K562 (cell line): ENCODE measurements around the gene TMEM191C. TPM values are rescaled to one million over a fixed set of nuclear protein-coding genes. Genes with fewer than 3 reads are reported as not detected.
"Not testable (repeated sequence)": the region's sequence is repeated elsewhere in the genome, so short reads cannot be mapped to it uniquely, and the experiment has no call there.

Experiments
- ATAC-seq: fragments of 200-7000 bp; cut with Tn5 transposase; 3 replicates; pipeline ENCODE4 v1.9.1; 2020; ENCODE audit warnings: moderate library complexity
- BruUV-seq: library from RNA; stranded (reverse); fragments of 400-500 nt; replicated peaks from 2 replicates; lab custom pipeline; 2021; lab: Mats Ljungman, UMichigan
- CTCF ChIA-PET: fragments of 300-600 bp; formaldehyde crosslinking; extraction: SDS; loops from one replicate; lab custom pipeline; 2021; ENCODE audit warnings: low intra/inter-chr PET ratio; lab: Yijun Ruan, JAX
- POLR2A ChIA-PET: fragments of 300-600, 350-650 bp; sonication (Branson Sonifier 250); formaldehyde crosslinking; extraction: SDS; loops from one replicate; lab custom pipeline; 2021; ENCODE audit warnings: antibody characterized with exemption, inconsistent platforms; lab: Yijun Ruan, JAX
- DNase-seq, 4 experiments: peaks; one replicate each; pipeline versions ENCODE4 v3.0.0 to v3.0.0-alpha.2; 2011 to 2018; ENCODE audit warnings: low spot score in 3 of 4, mixed read lengths in 3 of 4; ENCODE audit errors: extremely low read depth in 1 of 4
- FAIRE-seq: peaks from 2 replicates; lab custom pipeline; 2011; peaks lifted over from hg19 to GRCh38; lab: Jason Lieb, UNC
- H2AFZ ChIP-seq: 2 replicates; pipeline ENCODE4 v1.6.0; 2011; ENCODE audit warnings: low read depth, low read length, control low read depth, inconsistent platforms
- H3K27ac ChIP-seq: fragments of 200-600 bp; 3 replicates; pipeline ENCODE4 v1.8.0; 2011; ENCODE audit warnings: low read depth, mild to moderate bottlenecking, control low read depth, inconsistent platforms, low read length, moderate library complexity, mixed read lengths; ENCODE audit errors: extremely low read depth
- H3K27me3 ChIP-seq, 2 experiments: fragments of 300-600 bp in 1 of 2; 2 replicates in 1 of 2; 3 replicates in 1 of 2; pipeline versions ENCODE4 v1.6.0 to v1.8.0; 2011; ENCODE audit warnings: inconsistent platforms in 2 of 2, low read length in 2 of 2, mild to moderate bottlenecking in 1 of 2, mixed read lengths in 1 of 2, moderate library complexity in 1 of 2; ENCODE audit not compliant: control insufficient read depth in 2 of 2, insufficient read depth in 2 of 2
- H3K36me3 ChIP-seq: fragments of 300-600 bp; 3 replicates; pipeline ENCODE4 v1.8.0; 2011; ENCODE audit warnings: mild to moderate bottlenecking, low read length, inconsistent platforms; ENCODE audit not compliant: control insufficient read depth, insufficient read depth
- H3K4me1 ChIP-seq, 2 experiments: fragments of 200-600 bp in 1 of 2; replicated peaks in 1 of 2; 2 replicates in 1 of 2; 3 replicates in 1 of 2; pipeline versions ENCODE4 v1.5.1 to v1.8.0; 2011; ENCODE audit warnings: inconsistent platforms in 2 of 2, low read length in 2 of 2, mild to moderate bottlenecking in 1 of 2, mixed read lengths in 1 of 2, moderate library complexity in 1 of 2; ENCODE audit not compliant: control insufficient read depth in 2 of 2, insufficient read depth in 2 of 2
- H3K4me2 ChIP-seq: 2 replicates; pipeline ENCODE4 v1.6.1; 2011; ENCODE audit warnings: low read length, control low read depth, inconsistent platforms, mixed read lengths; ENCODE audit not compliant: insufficient read depth
- H3K4me3 ChIP-seq: fragments of 200-600 bp; sonication (generic), shearing (Covaris generic); 2 replicates; pipeline ENCODE4 v1.5.1; 2016; ENCODE audit warnings: control low read depth, inconsistent platforms
- H3K79me2 ChIP-seq: fragments of 200-600 bp; 3 replicates; pipeline ENCODE4 v1.8.0; 2011; ENCODE audit warnings: low read length, inconsistent platforms; ENCODE audit not compliant: control insufficient read depth, insufficient read depth
- H3K9ac ChIP-seq, 2 experiments: 2 replicates each; pipeline versions ENCODE4 v1.6.0 to v1.6.1; 2011; ENCODE audit warnings: low read depth in 2 of 2, low read length in 2 of 2, control low read depth in 1 of 2, inconsistent platforms in 1 of 2, mild to moderate bottlenecking in 1 of 2, mixed read lengths in 1 of 2; ENCODE audit not compliant: insufficient read depth in 1 of 2
- H3K9me1 ChIP-seq: one replicate; pipeline ENCODE4 v1.6.0; 2011; ENCODE audit warnings: inconsistent platforms, mild to moderate bottlenecking, low read length, moderate library complexity; ENCODE audit not compliant: control insufficient read depth, insufficient read depth
- H3K9me3 ChIP-seq: replicated peaks from 2 replicates; pipeline ENCODE4 v1.5.1; 2011; ENCODE audit warnings: low read depth, low read length, inconsistent platforms; ENCODE audit not compliant: control insufficient read depth, insufficient read depth
- H4K20me1 ChIP-seq: replicated peaks from 2 replicates; pipeline ENCODE4 v1.6.1; 2011; ENCODE audit warnings: low read length, inconsistent platforms, mixed read lengths; ENCODE audit not compliant: control insufficient read depth, insufficient read depth
- WGBS: fragments of 100-300 bp; shearing (Covaris generic); methylation state at CpG from one replicate; pipeline ENCODE4 v1.1.6; 2016; ENCODE audit warnings: low coverage, mixed read lengths; ENCODE audit not compliant: insufficient coverage; ENCODE audit errors: missing lambda C conversion rate; 5-methylcytosine and 5-hydroxymethylcytosine counted together
- in situ Hi-C: fragments of 300-500 bp; cut with MboI; formaldehyde crosslinking; loops from 4 replicates; pipeline ENCODE4 v1.15.0; 2018; ENCODE audit warnings: inconsistent platforms, mixed read lengths
- intact Hi-C: fragments of 100-400 bp; cut with micrococcal nuclease; formaldehyde crosslinking; loops from 2 replicates; pipeline ENCODE4 v1.14.2; 2022
- polyA plus RNA-seq, 8 experiments: library from polyadenylated mRNA; depleted of rRNA in 4 of 8; stranded (reverse) in 5 of 8; unstranded in 3 of 8; fragments of >200 nt; fragmentation: Nextera tagmentation in 2 of 8; fragmentation: Illumina TruSeq in 1 of 8; extraction: Ambion mirVana in 2 of 8; extraction: Trizol in 1 of 8; gene quantifications; 2 replicates each; pipeline versions ENCODE4 v1.2.1 to v1.2.3, GENCODE V29; 2011 to 2014; ENCODE audit warnings: inconsistent platforms in 1 of 8, missing spikeins in 1 of 8
- total RNA-seq, 7 experiments: library from RNA; depleted of rRNA in 6 of 7; stranded (reverse); fragments of >200 nt in 6 of 7; fragmentation: Illumina TruSeq in 2 of 7; extraction: Trizol in 2 of 7; gene quantifications; 2 replicates each; pipeline versions ENCODE4 v1.2.1 to v1.2.3, GENCODE V29; 2011 to 2021; ENCODE audit warnings: low replicate concordance in 1 of 7

The TMEM191C gene
- total and polyA plus RNA-seq, 9 of the 15 experiments (the other 6 are each of a cell fraction or from before 2014, with no cell fraction given) = 0.15 to 7.1 (median 1.1) TPM

- CTCF ChIA-PET, POLR2A ChIA-PET, DNase-seq, FAIRE-seq, H3K27me3 ChIP-seq, H4K20me1 ChIP-seq, BruUV-seq, intact Hi-C loops, H3K4me1 ChIP-seq, H3K9me1 ChIP-seq, H3K9me3 ChIP-seq, H3K4me3 ChIP-seq, H3K9ac ChIP-seq, H2AFZ ChIP-seq, H3K36me3 ChIP-seq, H3K27ac ChIP-seq, H3K4me2 ChIP-seq: not testable (repeated sequence)
- ATAC-seq = peak; percentile 23
- no CpG with 5 or more reads among the region's 22 CpGs for WGBS
- peaks cover 11% of the 10 kb centered on the region for H3K79me2 ChIP-seq
- in situ Hi-C loops = loop anchor here (10.0 kb wide), 1 partner anchor 58 kb away; no protein-coding TSS in a partner anchor
Measured at GRCh38 chr22:21516522-21516921, 49.3 kb downstream of the TMEM191C start.

GRCh38 chr22:21516970-21517764 lies 50.0 kb downstream of the TMEM191C start:
- WGBS = no CpG with 5 or more reads among the region's 115 CpGs
- H3K79me2 ChIP-seq, BruUV-seq, H4K20me1 ChIP-seq, H3K36me3 ChIP-seq, H2AFZ ChIP-seq, DNase-seq, intact Hi-C loops, H3K4me2 ChIP-seq, H3K4me1 ChIP-seq, H3K4me3 ChIP-seq, CTCF ChIA-PET, H3K9ac ChIP-seq, H3K27ac ChIP-seq, H3K9me1 ChIP-seq, H3K9me3 ChIP-seq, FAIRE-seq, POLR2A ChIA-PET, H3K27me3 ChIP-seq: not testable (repeated sequence)
- peak; percentile 72 for ATAC-seq
- in situ Hi-C loops = loop anchor here (10.0 kb wide), 1 partner anchor 58 kb away; no protein-coding TSS in a partner anchor

Other genes starting within 250 kb of the TMEM191C start
Only the 7 nearest of the 8 such genes appear.
- gene RIMBP3B, start 83.6 kb upstream of the TMEM191C start, total RNA-seq (2014; rRNA removed) = 0.14 and 0.37 TPM in 2 replicates
- 0.18 and 0.19 TPM in 2 replicates for gene RIMBP3B, start 83.6 kb upstream of the TMEM191C start, total RNA-seq (2014; rRNA removed; fragmentation: Illumina TruSeq; extraction: Trizol)
- 0.23 and 0.29 TPM in 2 replicates for gene RIMBP3B, start 83.6 kb upstream of the TMEM191C start, total RNA-seq (2015; rRNA removed; fragmentation: Illumina TruSeq; extraction: Trizol)
- 0.55 and 0.78 TPM in 2 replicates for gene RIMBP3B, start 83.6 kb upstream of the TMEM191C start, total RNA-seq (2021)
- gene RIMBP3B, start 83.6 kb upstream of the TMEM191C start, polyA plus RNA-seq (2011; rRNA removed) = 0.03 and 0.16 TPM in 2 replicates
- 0.14 and 0.24 TPM in 2 replicates for gene RIMBP3B, start 83.6 kb upstream of the TMEM191C start, polyA plus RNA-seq (2014; fragmentation: Illumina TruSeq; extraction: Trizol)
- under 1 TPM in 1 of 2 experiments, not detected in 1; 0.01 TPM for gene RIMBP3B, start 83.6 kb upstream of the TMEM191C start, polyA plus RNA-seq (2014; fragmentation: Nextera tagmentation; extraction: Ambion mirVana)
- gene RIMBP3B, start 83.6 kb upstream of the TMEM191C start, polyA plus RNA-seq (2014; rRNA removed) = 0.08 and 0.18 TPM in 2 replicates
- gene HIC2, start 50.0 kb upstream of the TMEM191C start, total RNA-seq (2014; rRNA removed) = 68.3 and 85.5 TPM in 2 replicates
- gene HIC2, start 50.0 kb upstream of the TMEM191C start, total RNA-seq (2014; rRNA removed; fragmentation: Illumina TruSeq; extraction: Trizol) = 25.5 and 25.6 TPM in 2 replicates
- gene HIC2, start 50.0 kb upstream of the TMEM191C start, total RNA-seq (2015; rRNA removed; fragmentation: Illumina TruSeq; extraction: Trizol) = 51.0 and 51.9 TPM in 2 replicates
- gene HIC2, start 50.0 kb upstream of the TMEM191C start, total RNA-seq (2021) = 104 and 117 TPM in 2 replicates
- gene HIC2, start 50.0 kb upstream of the TMEM191C start, polyA plus RNA-seq (2011; rRNA removed) = 19.7 and 20.7 TPM in 2 replicates
- 35.5 and 50.6 TPM in 2 replicates for gene HIC2, start 50.0 kb upstream of the TMEM191C start, polyA plus RNA-seq (2014; fragmentation: Illumina TruSeq; extraction: Trizol)
- 1 to 10 TPM; 1.7 to 2.6 TPM for gene HIC2, start 50.0 kb upstream of the TMEM191C start, polyA plus RNA-seq (2014; fragmentation: Nextera tagmentation; extraction: Ambion mirVana)
- 40.8 and 41.4 TPM in 2 replicates for gene HIC2, start 50.0 kb upstream of the TMEM191C start, polyA plus RNA-seq (2014; rRNA removed)
- gene RIMBP3C, start 84.1 kb downstream of the TMEM191C start, total RNA-seq (2014; rRNA removed) = 0.65 and 0.77 TPM in 2 replicates
- gene RIMBP3C, start 84.1 kb downstream of the TMEM191C start, total RNA-seq (2014; rRNA removed; fragmentation: Illumina TruSeq; extraction: Trizol) = 0.06 and 0.15 TPM in 2 replicates
- 0.25 and 0.34 TPM in 2 replicates for gene RIMBP3C, start 84.1 kb downstream of the TMEM191C start, total RNA-seq (2015; rRNA removed; fragmentation: Illumina TruSeq; extraction: Trizol)
- 0.89 and 0.98 TPM in 2 replicates for gene RIMBP3C, start 84.1 kb downstream of the TMEM191C start, total RNA-seq (2021)
- 0.13 and 0.19 TPM in 2 replicates for gene RIMBP3C, start 84.1 kb downstream of the TMEM191C start, polyA plus RNA-seq (2011; rRNA removed)
- gene RIMBP3C, start 84.1 kb downstream of the TMEM191C start, polyA plus RNA-seq (2014; fragmentation: Illumina TruSeq; extraction: Trizol) = 0.09 and 0.26 TPM in 2 replicates
- gene RIMBP3C, start 84.1 kb downstream of the TMEM191C start, polyA plus RNA-seq (2014; fragmentation: Nextera tagmentation; extraction: Ambion mirVana) = not detected
- gene RIMBP3C, start 84.1 kb downstream of the TMEM191C start, polyA plus RNA-seq (2014; rRNA removed) = 0.17 TPM in 1 of 2 replicates, not detected in the other
- 215 and 275 TPM in 2 replicates for gene UBE2L3, start 100.3 kb downstream of the TMEM191C start, total RNA-seq (2014; rRNA removed)
- gene UBE2L3, start 100.3 kb downstream of the TMEM191C start, total RNA-seq (2014; rRNA removed; fragmentation: Illumina TruSeq; extraction: Trizol) = 285 and 298 TPM in 2 replicates
- 335 and 354 TPM in 2 replicates for gene UBE2L3, start 100.3 kb downstream of the TMEM191C start, total RNA-seq (2015; rRNA removed; fragmentation: Illumina TruSeq; extraction: Trizol)
- 240 TPM in 2 replicates for gene UBE2L3, start 100.3 kb downstream of the TMEM191C start, total RNA-seq (2021)
- 206 and 218 TPM in 2 replicates for gene UBE2L3, start 100.3 kb downstream of the TMEM191C start, polyA plus RNA-seq (2011; rRNA removed)
- 493 and 580 TPM in 2 replicates for gene UBE2L3, start 100.3 kb downstream of the TMEM191C start, polyA plus RNA-seq (2014; fragmentation: Illumina TruSeq; extraction: Trizol)
- gene UBE2L3, start 100.3 kb downstream of the TMEM191C start, polyA plus RNA-seq (2014; fragmentation: Nextera tagmentation; extraction: Ambion mirVana) = 100 to 1,000 TPM; 575 to 625 TPM
- 266 and 269 TPM in 2 replicates for gene UBE2L3, start 100.3 kb downstream of the TMEM191C start, polyA plus RNA-seq (2014; rRNA removed)
- gene YDJC, start 162.6 kb downstream of the TMEM191C start, total RNA-seq (2014; rRNA removed) = 871 and 1,007 TPM in 2 replicates
- gene YDJC, start 162.6 kb downstream of the TMEM191C start, total RNA-seq (2014; rRNA removed; fragmentation: Illumina TruSeq; extraction: Trizol) = 69.0 and 87.5 TPM in 2 replicates
- 164 and 196 TPM in 2 replicates for gene YDJC, start 162.6 kb downstream of the TMEM191C start, total RNA-seq (2015; rRNA removed; fragmentation: Illumina TruSeq; extraction: Trizol)
- 626 and 641 TPM in 2 replicates for gene YDJC, start 162.6 kb downstream of the TMEM191C start, total RNA-seq (2021)
- gene YDJC, start 162.6 kb downstream of the TMEM191C start, polyA plus RNA-seq (2011; rRNA removed) = 203 and 277 TPM in 2 replicates
- gene YDJC, start 162.6 kb downstream of the TMEM191C start, polyA plus RNA-seq (2014; fragmentation: Illumina TruSeq; extraction: Trizol) = 106 and 159 TPM in 2 replicates
- 10 to 100 TPM; 13.5 to 23.5 TPM for gene YDJC, start 162.6 kb downstream of the TMEM191C start, polyA plus RNA-seq (2014; fragmentation: Nextera tagmentation; extraction: Ambion mirVana)
- 707 and 732 TPM in 2 replicates for gene YDJC, start 162.6 kb downstream of the TMEM191C start, polyA plus RNA-seq (2014; rRNA removed)
- gene CCDC116, start 165.4 kb downstream of the TMEM191C start, total RNA-seq (2014; rRNA removed) = 9.3 and 13.6 TPM in 2 replicates
- gene CCDC116, start 165.4 kb downstream of the TMEM191C start, total RNA-seq (2014; rRNA removed; fragmentation: Illumina TruSeq; extraction: Trizol) = 2.1 and 2.8 TPM in 2 replicates
- 4.7 and 5.2 TPM in 2 replicates for gene CCDC116, start 165.4 kb downstream of the TMEM191C start, total RNA-seq (2015; rRNA removed; fragmentation: Illumina TruSeq; extraction: Trizol)
- gene CCDC116, start 165.4 kb downstream of the TMEM191C start, total RNA-seq (2021) = 11.3 and 15.6 TPM in 2 replicates
- 1.6 and 2.1 TPM in 2 replicates for gene CCDC116, start 165.4 kb downstream of the TMEM191C start, polyA plus RNA-seq (2011; rRNA removed)
- 6.3 and 8.9 TPM in 2 replicates for gene CCDC116, start 165.4 kb downstream of the TMEM191C start, polyA plus RNA-seq (2014; fragmentation: Illumina TruSeq; extraction: Trizol)
- 1 to 10 TPM; 1.6 to 2.3 TPM for gene CCDC116, start 165.4 kb downstream of the TMEM191C start, polyA plus RNA-seq (2014; fragmentation: Nextera tagmentation; extraction: Ambion mirVana)
- 7.1 and 8.6 TPM in 2 replicates for gene CCDC116, start 165.4 kb downstream of the TMEM191C start, polyA plus RNA-seq (2014; rRNA removed)
- gene SDF2L1, start 174.9 kb downstream of the TMEM191C start, total RNA-seq (2014; rRNA removed) = 894 and 989 TPM in 2 replicates
- gene SDF2L1, start 174.9 kb downstream of the TMEM191C start, total RNA-seq (2014; rRNA removed; fragmentation: Illumina TruSeq; extraction: Trizol) = 41.9 and 82.9 TPM in 2 replicates
- gene SDF2L1, start 174.9 kb downstream of the TMEM191C start, total RNA-seq (2015; rRNA removed; fragmentation: Illumina TruSeq; extraction: Trizol) = 135 and 153 TPM in 2 replicates
- 551 and 557 TPM in 2 replicates for gene SDF2L1, start 174.9 kb downstream of the TMEM191C start, total RNA-seq (2021)
- gene SDF2L1, start 174.9 kb downstream of the TMEM191C start, polyA plus RNA-seq (2011; rRNA removed) = 124 and 218 TPM in 2 replicates
- gene SDF2L1, start 174.9 kb downstream of the TMEM191C start, polyA plus RNA-seq (2014; fragmentation: Illumina TruSeq; extraction: Trizol) = 33.8 and 82.2 TPM in 2 replicates
- 10 to 100 TPM; 15.1 to 34.8 TPM for gene SDF2L1, start 174.9 kb downstream of the TMEM191C start, polyA plus RNA-seq (2014; fragmentation: Nextera tagmentation; extraction: Ambion mirVana)
- gene SDF2L1, start 174.9 kb downstream of the TMEM191C start, polyA plus RNA-seq (2014; rRNA removed) = 666 and 827 TPM in 2 replicates